Midbrain (tissue), 1 donor: ENCODE measurements around the gene XCR1.

ENCODE experiments used
- DNase-seq: peaks from one replicate; lab custom pipeline; 2025; lab: John Stamatoyannopoulos, UW

The XCR1 gene

GRCh38 chr3:45984331-45985312, 42.7 kb downstream of the XCR1 start:
- DNase-seq = no peak

GRCh38 chr3:45983770-45984169, 43.5 kb downstream of the XCR1 start:
- no peak for DNase-seq

- no peak for DNase-seq
Measured at GRCh38 chr3:45981346-45982074, 45.8 kb downstream of the XCR1 start.

DNA sequence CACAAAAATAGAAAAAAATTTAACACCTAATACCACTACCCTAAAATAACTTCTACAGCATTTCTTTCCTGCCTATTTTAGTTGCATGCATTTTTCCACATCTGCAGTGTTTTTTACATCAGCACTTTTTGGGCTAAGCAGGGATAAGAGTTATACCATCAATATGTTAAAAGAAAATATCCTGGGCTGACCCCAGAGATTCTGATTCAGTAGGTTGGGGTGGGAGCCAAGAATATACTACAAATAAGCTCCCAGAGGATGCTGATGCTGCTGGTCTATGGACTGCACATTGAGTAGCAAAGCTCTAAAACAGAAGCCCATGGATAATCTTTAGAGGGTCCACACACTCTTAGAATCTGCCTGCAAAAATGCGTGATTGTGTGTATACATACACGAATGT, 46.5 kb downstream of the XCR1 start:
- DNase-seq = no peak

DNA sequence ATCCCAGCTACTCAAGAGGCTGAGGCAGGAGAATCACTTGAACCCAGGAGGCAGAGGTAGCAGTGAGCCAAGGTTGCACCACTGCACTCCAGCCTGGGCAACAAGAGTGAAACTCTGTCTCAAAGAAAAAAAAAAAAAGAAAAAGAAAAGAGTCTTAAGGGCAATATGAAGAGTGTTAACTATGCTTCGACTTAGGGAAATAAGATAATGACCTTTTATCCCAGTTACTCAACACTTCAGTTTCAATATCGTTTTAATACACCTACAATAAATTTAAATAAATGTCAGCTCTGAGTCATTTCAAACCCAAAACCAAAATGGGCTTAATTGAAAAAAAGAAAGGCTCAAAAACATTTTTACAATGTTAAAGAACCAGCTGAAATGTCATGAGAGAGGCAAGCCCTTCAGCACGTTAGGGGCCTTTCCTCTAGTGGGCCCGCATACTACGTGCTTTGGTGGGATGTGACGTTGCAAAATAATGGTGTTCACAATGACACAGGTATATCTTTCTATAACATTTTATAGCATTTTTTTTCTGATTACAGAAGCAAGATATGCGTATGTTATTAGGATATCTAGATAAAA, 47.0 kb downstream of the XCR1 start:
- DNase-seq = no peak

DNA sequence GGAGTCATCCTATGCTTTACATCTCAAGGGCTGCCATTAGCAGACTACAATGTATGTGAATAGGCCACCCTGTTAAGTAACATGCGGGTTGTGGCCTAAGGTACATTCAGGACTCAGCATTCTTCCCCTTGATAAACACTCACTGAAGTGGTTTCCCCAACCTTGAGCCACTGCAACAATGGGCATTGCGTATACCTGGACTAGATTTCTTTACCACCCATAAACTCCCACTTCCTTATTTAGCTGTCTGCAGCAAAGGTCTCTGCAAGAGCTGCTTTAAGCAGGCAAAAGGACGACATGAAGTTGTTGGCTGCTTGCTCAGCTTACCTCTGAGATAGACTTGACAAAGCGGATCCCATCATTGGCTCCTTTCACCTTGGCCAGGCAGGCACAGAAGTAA, 47.9 kb downstream of the XCR1 start:
- no peak for DNase-seq

- DNase-seq = no peak
Measured at GRCh38 chr3:45978006-45978761, 49.1 kb downstream of the XCR1 start.

- DNase-seq = no peak
Measured at GRCh38 chr3:45976191-45977091, 50.8 kb downstream of the XCR1 start.

DNA sequence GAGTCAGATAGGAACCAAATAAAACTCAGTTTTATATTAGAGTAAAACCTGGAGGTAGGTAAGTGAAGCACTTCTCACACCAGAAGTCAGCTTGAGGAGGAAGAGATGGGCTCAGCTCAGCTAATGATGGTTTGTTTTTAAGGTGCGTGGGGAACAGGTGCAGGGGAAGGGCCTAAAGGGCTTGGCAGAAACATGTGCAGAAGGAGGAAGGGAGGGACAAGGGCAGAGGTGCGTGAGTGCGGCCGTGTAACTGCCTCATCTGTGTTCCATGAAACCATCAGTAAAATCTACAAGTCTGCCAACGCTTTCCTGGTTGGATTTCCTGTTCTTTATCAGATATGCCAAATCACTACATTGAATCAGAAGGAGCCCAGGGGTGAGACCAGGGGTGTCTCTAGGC, 51.6 kb downstream of the XCR1 start:
- no peak for DNase-seq

GRCh38 chr3:45974686-45975085, 52.6 kb downstream of the XCR1 start:
- DNase-seq = no peak

GRCh38 chr3:45972534-45973402, 54.5 kb downstream of the XCR1 start:
- DNase-seq = no peak

- DNase-seq = no peak
Measured at GRCh38 chr3:45969953-45970352, 57.3 kb downstream of the XCR1 start.

- no peak for DNase-seq
Measured at GRCh38 chr3:45969116-45969515, 58.2 kb downstream of the XCR1 start.

DNA sequence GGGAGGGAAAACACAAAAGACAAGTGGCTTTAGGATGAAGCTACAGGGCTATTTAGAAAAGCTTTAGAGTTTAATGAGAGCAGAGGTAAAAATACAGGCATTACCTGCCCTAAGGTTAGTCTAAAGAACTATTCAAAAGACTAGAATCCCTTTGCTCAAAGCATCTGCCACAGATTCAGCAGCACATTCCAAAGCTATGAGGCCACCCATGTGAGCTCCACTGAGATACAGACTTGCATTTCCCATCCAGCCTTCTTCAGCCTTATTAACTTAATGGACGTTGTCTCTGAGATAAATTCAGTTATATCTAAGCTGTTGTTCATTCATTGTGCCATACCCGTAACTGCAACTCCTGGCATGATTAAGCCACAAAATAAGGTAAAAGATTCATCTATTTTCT, 58.6 kb downstream of the XCR1 start:
- DNase-seq = no peak

- DNase-seq = no peak
Measured at GRCh38 chr3:45968149-45968548, 59.1 kb downstream of the XCR1 start.

GRCh38 chr3:45967724-45968123, 59.6 kb downstream of the XCR1 start:
- DNase-seq = no peak
